ENCODE data around the gene OR5K4.

DNA sequence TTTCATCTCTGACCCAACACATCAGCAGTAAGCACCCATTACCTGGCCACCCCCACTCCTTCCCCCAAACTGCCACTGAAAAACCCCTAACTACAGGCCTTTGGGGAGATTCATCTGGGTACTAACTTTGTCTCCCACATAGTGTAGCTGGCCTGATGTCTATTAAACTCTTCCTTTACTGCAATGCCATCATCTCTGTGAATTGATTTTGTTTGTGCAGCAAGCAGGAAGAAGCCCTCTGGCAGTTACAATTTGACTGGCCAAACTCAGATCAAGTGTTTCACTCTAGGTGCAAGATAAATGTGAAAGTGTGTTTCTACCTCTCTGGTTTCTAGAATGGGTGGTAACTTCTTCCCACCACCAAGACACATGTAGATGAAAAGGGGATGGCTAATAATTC, 26.7 kb upstream of the OR5K4 start:
- no peak for TF ChIP-seq POLR2A (IDR thresholded peaks at IDR 0.05; ENCODE audit: low read depth, low read length)
- no peak for TF ChIP-seq POLR2AphosphoS5 (IDR thresholded peaks at IDR 0.05; ENCODE audit: low read depth, low read length)
- no peak for TF ChIP-seq TAF1 (IDR thresholded peaks at IDR 0.05; ENCODE audit: low read depth, low read length)

Measured in GM12891 (cell line).